ENCODE results near the gene C1RL.

GRCh38 chr12:7139200-7139599 is 30.2 kb upstream of the C1RL start:
- TF ChIP-seq CTCF (conservative IDR thresholded peaks at IDR 0.05) (no peak), EZH2 (IDR thresholded peaks at IDR 0.05; ENCODE audit: low read depth) (no peak)

All from PC-9 (cell line).